GM23338 (cell line): ENCODE measurements around the gene PDE2A. TPM values are rescaled to one million over a fixed set of nuclear protein-coding genes. Genes with fewer than 3 reads are reported as not detected.

Experiments used
- ATAC-seq: fragments of 200-7000 bp; cut with Tn5 transposase; 3 replicates; pipeline ENCODE4 v1.9.1; 2020
- DNase-seq: peaks from one replicate; pipeline ENCODE4 v3.0.0-alpha.2; 2015; ENCODE audit warnings: low spot score
- H2AFZ ChIP-seq: fragments of 200-600 bp; sonication (generic); 2 replicates; pipeline ENCODE4 v1.8.0; 2016; ENCODE audit warnings: antibody characterized with exemption, mild to moderate bottlenecking, moderate library complexity
- H3F3A ChIP-seq: fragments of 200-600 bp; sonication (generic); replicated peaks from 2 replicates; pipeline ENCODE4 v1.8.0; 2017; ENCODE audit warnings: antibody characterized with exemption, mixed run types, low read depth
- H3K27ac ChIP-seq: fragments of 200-600 bp; sonication (generic); 2 replicates; pipeline ENCODE4 v1.6.1; 2016; ENCODE audit warnings: low read depth
- H3K27me3 ChIP-seq: fragments of 200-600 bp; sonication (generic); 2 replicates; pipeline ENCODE4 v1.8.0; 2016; ENCODE audit warnings: mild to moderate bottlenecking, mixed run types, moderate library complexity; ENCODE audit not compliant: insufficient read depth
- H3K36me3 ChIP-seq: fragments of 200-600 bp; sonication (generic); 2 replicates; pipeline ENCODE4 v1.8.0; 2016; ENCODE audit warnings: mild to moderate bottlenecking; ENCODE audit not compliant: insufficient read depth
- H3K4me1 ChIP-seq: fragments of 200-600 bp; sonication (generic); 2 replicates; pipeline ENCODE4 v1.8.0; 2016; ENCODE audit warnings: mild to moderate bottlenecking, moderate library complexity; ENCODE audit not compliant: insufficient read depth
- H3K4me2 ChIP-seq: fragments of 200-600 bp; sonication (generic); 2 replicates; pipeline ENCODE4 v1.7.1; 2017; ENCODE audit warnings: mixed run types
- H3K4me3 ChIP-seq: fragments of 200-600 bp; sonication (generic); 2 replicates; pipeline ENCODE4 v1.6.1; 2016; ENCODE audit warnings: mixed run types
- H3K79me2 ChIP-seq: fragments of 200-600 bp; sonication (generic); replicated peaks from 2 replicates; pipeline ENCODE4 v1.8.0; 2017; ENCODE audit warnings: mild to moderate bottlenecking; ENCODE audit not compliant: insufficient read depth
- H3K9me2 ChIP-seq: fragments of 200-600 bp; sonication (generic); 2 replicates; pipeline ENCODE4 v1.8.0; 2017; ENCODE audit not compliant: insufficient read depth
- H4K20me1 ChIP-seq: fragments of 200-600 bp; sonication (generic); replicated peaks from 2 replicates; pipeline ENCODE4 v1.8.0; 2017; ENCODE audit warnings: mild to moderate bottlenecking; ENCODE audit not compliant: insufficient read depth
- H3K27ac Mint-ChIP-seq: 2 replicates; pipeline ENCODE4 v1.8.0; 2020; ENCODE audit warnings: inconsistent platforms, mild to moderate bottlenecking, moderate library complexity, mixed read lengths
- H3K27me3 Mint-ChIP-seq: 3 replicates; pipeline ENCODE4 v1.8.0; 2022; ENCODE audit warnings: low read depth, mild to moderate bottlenecking, moderate library complexity, mixed read lengths, inconsistent platforms; ENCODE audit not compliant: insufficient read depth, poor library complexity
- H3K36me3 Mint-ChIP-seq: 3 replicates; pipeline ENCODE4 v1.8.0; 2021; ENCODE audit warnings: low read depth, mild to moderate bottlenecking, inconsistent platforms, moderate library complexity, mixed read lengths
- H3K4me1 Mint-ChIP-seq: 3 replicates; pipeline ENCODE4 v1.8.0; 2020; ENCODE audit warnings: mild to moderate bottlenecking, inconsistent platforms, mixed read lengths
- H3K4me3 Mint-ChIP-seq: 3 replicates; pipeline ENCODE4 v1.8.0; 2021; ENCODE audit warnings: moderate library complexity, mild to moderate bottlenecking, inconsistent platforms, mixed read lengths
- H3K9me3 Mint-ChIP-seq: 3 replicates; pipeline ENCODE4 v1.8.0; 2020; ENCODE audit warnings: moderate library complexity, mild to moderate bottlenecking, inconsistent platforms, mixed read lengths
- CREB1 ChIP-seq: fragments of 250-450 bp; sonication (Bioruptor Pico); IDR thresholded peaks from 2 replicates; pipeline ENCODE4 v1.5.0; 2020; ENCODE audit warnings: low read depth, mild to moderate bottlenecking, moderate library complexity
- ETS1 ChIP-seq: IDR thresholded peaks from 2 replicates; pipeline ENCODE4 v1.6.1; 2016; ENCODE audit warnings: antibody characterized with exemption
- EZH2 ChIP-seq: fragments of 200-600 bp; sonication (generic); IDR thresholded peaks from one replicate; pipeline ENCODE4 v1.8.0; 2017; ENCODE audit warnings: antibody characterized with exemption, mild to moderate bottlenecking, low read depth; ENCODE audit not compliant: unreplicated experiment
- EZH2phosphoT487 ChIP-seq: fragments of 200-600 bp; sonication (generic); IDR thresholded peaks from one replicate; pipeline ENCODE4 v1.8.1; 2018; ENCODE audit warnings: antibody characterized with exemption; ENCODE audit not compliant: unreplicated experiment
- JUNB ChIP-seq: IDR thresholded peaks from one replicate; pipeline ENCODE4 v1.6.1; 2016; ENCODE audit warnings: antibody characterized with exemption; ENCODE audit not compliant: unreplicated experiment
- NANOG ChIP-seq: IDR thresholded peaks from 2 replicates; pipeline ENCODE4 v1.6.1; 2016; ENCODE audit warnings: antibody characterized with exemption, borderline replicate concordance
- POLR2AphosphoS5 ChIP-seq: IDR thresholded peaks from 2 replicates; pipeline ENCODE4 v1.6.1; 2016; ENCODE audit warnings: antibody characterized with exemption, low read depth
- STAT1 ChIP-seq: IDR thresholded peaks from one replicate; pipeline ENCODE4 v1.6.1; 2016; ENCODE audit warnings: antibody characterized with exemption; ENCODE audit not compliant: unreplicated experiment
- ZNF114 ChIP-seq: fragments of 250-450 bp; sonication (Bioruptor Pico); IDR thresholded peaks from 2 replicates; pipeline ENCODE4 v1.5.0; 2020; ENCODE audit warnings: mild to moderate bottlenecking, moderate library complexity
- ZNF331 ChIP-seq: fragments of 250-450 bp; sonication (Bioruptor Pico); IDR thresholded peaks from 2 replicates; pipeline ENCODE4 v1.5.0; 2020; ENCODE audit warnings: low read depth, mild to moderate bottlenecking, moderate library complexity
- polyA plus RNA-seq: library from polyadenylated mRNA; unstranded; fragments of >200 nt; fragmentation: Nextera tagmentation; extraction: Ambion mirVana; gene quantifications from 2 replicates; pipeline ENCODE4 v1.2.1, GENCODE V29; 2016
- total RNA-seq: library from RNA; depleted of rRNA; stranded (reverse); fragments of >200 nt; shearing (Covaris generic); gene quantifications from 2 replicates; pipeline ENCODE4 v1.2.3, GENCODE V29; 2014
- TF ChIP-seq, protein P1 (sequence below), 2 experiments: fragments of 200-600 bp in 1 of 2; sonication (generic) in 1 of 2; conservative IDR thresholded peaks; 2 replicates each; pipeline versions ENCODE4 v1.5.1 to v1.6.1; 2016 to 2017; ENCODE audit warnings: antibody characterized with exemption in 2 of 2, low read depth in 2 of 2, mild to moderate bottlenecking in 2 of 2, moderate library complexity in 1 of 2

The PDE2A gene
- total and polyA plus RNA-seq, 2 experiments from 2014 or later, result 4.3 to 16.2 TPM

DNA sequence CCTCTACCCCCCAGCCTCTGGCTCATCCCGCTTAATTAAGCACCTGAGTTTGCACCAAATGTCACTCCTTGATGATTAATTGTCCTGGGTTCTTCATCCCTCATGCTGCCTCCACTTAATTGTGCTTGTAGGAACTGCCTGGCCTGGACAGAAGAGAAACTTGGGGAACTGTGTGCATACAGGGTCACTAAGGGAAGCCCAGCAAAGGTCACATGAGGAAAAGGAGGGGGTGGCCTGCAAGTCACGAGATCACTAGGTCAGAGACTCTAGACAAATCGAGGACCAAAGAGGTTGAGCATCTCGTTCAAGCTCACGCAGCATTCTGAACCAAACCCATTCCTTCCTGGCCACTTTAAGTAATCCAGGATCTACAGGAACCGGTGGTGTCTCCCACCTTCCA is 75.8 kb downstream of the PDE2A start (continued):
- TF ChIP-seq NANOG (no peak), ETS1 (no peak), EZH2 (no peak), ZNF331 (no peak), CREB1 (no peak), EZH2phosphoT487 (no peak), POLR2AphosphoS5 (no peak), STAT1 (no peak), ZNF114 (no peak)
- TF ChIP-seq, protein P1, sequence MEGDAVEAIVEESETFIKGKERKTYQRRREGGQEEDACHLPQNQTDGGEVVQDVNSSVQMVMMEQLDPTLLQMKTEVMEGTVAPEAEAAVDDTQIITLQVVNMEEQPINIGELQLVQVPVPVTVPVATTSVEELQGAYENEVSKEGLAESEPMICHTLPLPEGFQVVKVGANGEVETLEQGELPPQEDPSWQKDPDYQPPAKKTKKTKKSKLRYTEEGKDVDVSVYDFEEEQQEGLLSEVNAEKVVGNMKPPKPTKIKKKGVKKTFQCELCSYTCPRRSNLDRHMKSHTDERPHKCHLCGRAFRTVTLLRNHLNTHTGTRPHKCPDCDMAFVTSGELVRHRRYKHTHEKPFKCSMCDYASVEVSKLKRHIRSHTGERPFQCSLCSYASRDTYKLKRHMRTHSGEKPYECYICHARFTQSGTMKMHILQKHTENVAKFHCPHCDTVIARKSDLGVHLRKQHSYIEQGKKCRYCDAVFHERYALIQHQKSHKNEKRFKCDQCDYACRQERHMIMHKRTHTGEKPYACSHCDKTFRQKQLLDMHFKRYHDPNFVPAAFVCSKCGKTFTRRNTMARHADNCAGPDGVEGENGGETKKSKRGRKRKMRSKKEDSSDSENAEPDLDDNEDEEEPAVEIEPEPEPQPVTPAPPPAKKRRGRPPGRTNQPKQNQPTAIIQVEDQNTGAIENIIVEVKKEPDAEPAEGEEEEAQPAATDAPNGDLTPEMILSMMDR (conservative IDR thresholded peaks at IDR 0.05; ENCODE audit: low read depth in 2 of 2), result no peak

DNA sequence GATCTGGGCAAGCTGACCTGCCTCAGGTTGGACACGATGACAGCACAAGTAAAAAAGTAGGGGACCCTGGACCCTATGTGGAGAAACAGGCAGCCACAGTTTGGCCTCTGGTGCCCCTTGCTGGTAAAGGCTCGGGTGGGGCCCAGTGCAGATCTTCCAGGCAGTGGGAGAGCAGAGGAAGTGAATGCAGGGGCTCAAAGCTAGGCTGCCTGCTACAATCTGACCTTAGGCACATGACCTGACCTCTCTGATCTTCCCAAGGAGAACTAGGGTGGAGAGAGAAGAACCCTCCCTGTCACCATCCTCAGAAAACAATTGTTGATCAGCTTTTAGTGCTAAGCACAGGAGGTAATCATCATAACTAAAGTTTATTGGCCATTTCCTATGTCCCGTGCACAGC is 76.5 kb downstream of the PDE2A start:
- no peak for ATAC-seq
- Histone ChIP-seq H3K4me1 (peaks cover 19% of the 10 kb centered on the region; the same call in 1 of the 2 replicates), H3K4me3 (no peak overlapping the region), H2AFZ (no peak overlapping the region), H3K79me2 (no peaks in the 10 kb centered on the region), H3K27me3 (peaks cover under 1% of the 10 kb centered on the region; the same call in 1 of the 2 replicates), H3K9me2 (no peaks in the 10 kb centered on the region), H3K4me2 (no peak overlapping the region), H3K36me3 (no peaks in the 10 kb centered on the region), H3F3A (no peaks in the 10 kb centered on the region), H4K20me1 (no peaks in the 10 kb centered on the region), H3K27ac (no peak overlapping the region)
- TF ChIP-seq NANOG (no peak), EZH2 (no peak), JUNB (no peak), POLR2AphosphoS5 (no peak), EZH2phosphoT487 (no peak), CREB1 (no peak), ETS1 (no peak)
- TF ChIP-seq, protein P1 (conservative IDR thresholded peaks at IDR 0.05; ENCODE audit: low read depth in 2 of 2), result no peak
- no peak for DNase-seq
- H3K27me3 Mint-ChIP-seq, result peaks cover 20% of the 10 kb centered on the region
- no peak overlapping the region for H3K27ac Mint-ChIP-seq
- H3K9me3 Mint-ChIP-seq, result no peaks in the 10 kb centered on the region
- H3K36me3 Mint-ChIP-seq, result no peaks in the 10 kb centered on the region
- peaks cover 44% of the 10 kb centered on the region for H3K4me1 Mint-ChIP-seq
- no peak overlapping the region for H3K4me3 Mint-ChIP-seq
